H9 (cell line): ENCODE results near the gene MMP14. TPM values are rescaled to one million over a fixed set of nuclear protein-coding genes. Genes with fewer than 3 reads are reported as not detected.

Source experiments
- DNase-seq: peaks from one replicate; pipeline ENCODE4 v3.0.0-alpha.2; 2017
- H2AFZ ChIP-seq: one replicate; pipeline ENCODE4 v1.6.1; 2013; ENCODE audit warnings: mild to moderate bottlenecking, low read length, control low read depth, moderate library complexity
- H2AK5ac ChIP-seq: 2 replicates; pipeline ENCODE4 v1.6.1; 2013; ENCODE audit warnings: low read length, control low read depth, mixed read lengths; ENCODE audit not compliant: insufficient read length
- H2BK120ac ChIP-seq: one replicate; pipeline ENCODE4 v1.6.1; 2013; ENCODE audit warnings: low read depth, mild to moderate bottlenecking, low read length, control low read depth, inconsistent platforms; ENCODE audit not compliant: poor library complexity, severe bottlenecking
- H2BK12ac ChIP-seq: 2 replicates; pipeline ENCODE4 v1.6.1; 2013; ENCODE audit warnings: low read length, control low read depth, mixed read lengths, low read depth; ENCODE audit not compliant: insufficient read length
- H2BK15ac ChIP-seq: 2 replicates; pipeline ENCODE4 v1.6.1; 2013; ENCODE audit warnings: low read depth, low read length, control low read depth
- H2BK20ac ChIP-seq: one replicate; pipeline ENCODE4 v1.6.1; 2013; ENCODE audit warnings: low read depth, mild to moderate bottlenecking, low read length, control low read depth, inconsistent platforms; ENCODE audit not compliant: poor library complexity, severe bottlenecking
- H2BK5ac ChIP-seq: 2 replicates; pipeline ENCODE4 v1.6.1; 2013; ENCODE audit warnings: low read length, control low read depth, mixed read lengths; ENCODE audit not compliant: insufficient read length
- H3K14ac ChIP-seq: 2 replicates; pipeline ENCODE4 v1.6.1; 2013; ENCODE audit warnings: low read length, control low read depth; ENCODE audit not compliant: insufficient read depth
- H3K18ac ChIP-seq: 2 replicates; pipeline ENCODE4 v1.6.1; 2013; ENCODE audit warnings: low read depth, mild to moderate bottlenecking, mixed read lengths, low read length, control low read depth; ENCODE audit not compliant: insufficient read length
- H3K23ac ChIP-seq: 2 replicates; pipeline ENCODE4 v1.6.1; 2013; ENCODE audit warnings: low read length, control low read depth, mixed read lengths, low read depth; ENCODE audit not compliant: insufficient read length
- H3K23me2 ChIP-seq: 2 replicates; pipeline ENCODE4 v1.6.1; 2013; ENCODE audit warnings: low read depth, mild to moderate bottlenecking, mixed read lengths, low read length, control low read depth; ENCODE audit not compliant: insufficient read length, poor library complexity, severe bottlenecking
- H3K27ac ChIP-seq: 2 replicates; pipeline ENCODE4 v1.5.1; 2013; ENCODE audit warnings: low read length, control low read depth, mixed read lengths, low read depth; ENCODE audit not compliant: insufficient read length
- H3K27me3 ChIP-seq: 2 replicates; pipeline ENCODE4 v1.6.1; 2013; ENCODE audit warnings: low read length, control low read depth, inconsistent platforms; ENCODE audit not compliant: insufficient read depth
- H3K4ac ChIP-seq: 2 replicates; pipeline ENCODE4 v1.6.1; 2013; ENCODE audit warnings: low read depth, mild to moderate bottlenecking, control low read depth, inconsistent platforms, low read length, moderate library complexity
- H3K4me1 ChIP-seq: 2 replicates; pipeline ENCODE4 v1.6.1; 2013; ENCODE audit warnings: low read length, control low read depth, inconsistent platforms; ENCODE audit not compliant: insufficient read depth
- H3K4me2 ChIP-seq: 2 replicates; pipeline ENCODE4 v1.6.1; 2013; ENCODE audit warnings: low read length, control low read depth, mixed read lengths; ENCODE audit not compliant: insufficient read length, insufficient read depth
- H3K56ac ChIP-seq: 2 replicates; pipeline ENCODE4 v1.6.1; 2013; ENCODE audit warnings: low read depth, mild to moderate bottlenecking, mixed read lengths, low read length, control low read depth; ENCODE audit not compliant: insufficient read length
- H3K79me1 ChIP-seq: 2 replicates; pipeline ENCODE4 v1.6.1; 2013; ENCODE audit warnings: low read depth, mild to moderate bottlenecking, moderate library complexity, low read length, control low read depth, inconsistent platforms; ENCODE audit not compliant: insufficient read depth, poor library complexity, severe bottlenecking
- H3K79me2 ChIP-seq: 2 replicates; pipeline ENCODE4 v1.6.1; 2013; ENCODE audit warnings: low read length, control low read depth, inconsistent platforms; ENCODE audit not compliant: insufficient read depth
- H3K9ac ChIP-seq: 2 replicates; pipeline ENCODE4 v1.6.1; 2013; ENCODE audit warnings: low read length, control low read depth, mixed read lengths; ENCODE audit not compliant: insufficient read length; ENCODE audit errors: extremely low read depth
- H3K9me3 ChIP-seq: one replicate; pipeline ENCODE4 v1.6.1; 2013; ENCODE audit warnings: low read depth, low read length, inconsistent platforms; ENCODE audit not compliant: control insufficient read depth
- H3T11ph ChIP-seq: one replicate; pipeline ENCODE4 v1.6.1; 2013; ENCODE audit warnings: mild to moderate bottlenecking, low read length, control low read depth, inconsistent platforms
- H4K20me1 ChIP-seq: one replicate; pipeline ENCODE4 v1.6.1; 2013; ENCODE audit not compliant: control insufficient read depth, insufficient read length, insufficient read depth
- H4K5ac ChIP-seq: 2 replicates; pipeline ENCODE4 v1.6.1; 2013; ENCODE audit warnings: low read depth, mild to moderate bottlenecking, mixed read lengths, low read length, control low read depth; ENCODE audit not compliant: insufficient read length
- H4K8ac ChIP-seq: replicated peaks from 2 replicates; pipeline ENCODE4 v1.6.1; 2013; ENCODE audit warnings: low read length, control low read depth, mixed read lengths, low read depth; ENCODE audit not compliant: insufficient read length
- H4K91ac ChIP-seq: 2 replicates; pipeline ENCODE4 v1.6.1; 2013; ENCODE audit warnings: low read depth, mild to moderate bottlenecking, moderate library complexity, mixed read lengths, low read length, control low read depth; ENCODE audit not compliant: insufficient read length
- H3K27ac Mint-ChIP-seq, 3 experiments: 2 replicates in 2 of 3; 3 replicates in 1 of 3; pipeline ENCODE4 v1.8.0; 2020 to 2021; ENCODE audit warnings: mixed read lengths in 3 of 3, mild to moderate bottlenecking in 1 of 3, moderate library complexity in 1 of 3
- H3K27me3 Mint-ChIP-seq: 2 replicates; pipeline ENCODE4 v1.8.0; 2021; ENCODE audit warnings: low read depth, mild to moderate bottlenecking, moderate library complexity, mixed read lengths
- H3K36me3 Mint-ChIP-seq, 3 experiments: 2 replicates in 2 of 3; 3 replicates in 1 of 3; pipeline ENCODE4 v1.8.0; 2020 to 2021; ENCODE audit warnings: low read depth in 3 of 3, mixed read lengths in 3 of 3; ENCODE audit not compliant: insufficient read depth in 1 of 3
- H3K4me1 Mint-ChIP-seq, 2 experiments: 2 replicates each; pipeline ENCODE4 v1.8.0; 2020; ENCODE audit warnings: mixed read lengths in 2 of 2
- H3K4me3 Mint-ChIP-seq, 2 experiments: 2 replicates in 1 of 2; 3 replicates in 1 of 2; pipeline ENCODE4 v1.8.0; 2020 to 2021; ENCODE audit warnings: mild to moderate bottlenecking in 2 of 2, mixed read lengths in 2 of 2, moderate library complexity in 1 of 2
- H3K9me3 Mint-ChIP-seq, 2 experiments: 2 replicates in 1 of 2; 3 replicates in 1 of 2; pipeline ENCODE4 v1.8.0; 2020; ENCODE audit warnings: mild to moderate bottlenecking in 2 of 2, mixed read lengths in 2 of 2, moderate library complexity in 1 of 2
- WGBS: extraction: QIAGEN DNeasy Blood & Tissue Kit; methylation state at CpG from one replicate; pipeline ENCODE4 v1.1.7; 2013; ENCODE audit warnings: missing lambda C conversion rate, low lambda C conversion rate, mixed read lengths; ENCODE audit not compliant: insufficient read length; ENCODE audit errors: extremely low coverage; 5-methylcytosine and 5-hydroxymethylcytosine counted together
- total RNA-seq: library from RNA; stranded (reverse); gene quantifications from 2 replicates; pipeline ENCODE4 v1.2.1, GENCODE V29; 2021
- TF ChIP-seq, protein P1 (sequence below): fragments of 200-600 bp; sonication (generic); conservative IDR thresholded peaks from 3 replicates; pipeline ENCODE4 v1.8.0; 2021; ENCODE audit warnings: antibody characterized with exemption, mild to moderate bottlenecking

MMP14 gene
- total RNA-seq, 1 experiment from 2014 or later = 56.5 TPM

DNA sequence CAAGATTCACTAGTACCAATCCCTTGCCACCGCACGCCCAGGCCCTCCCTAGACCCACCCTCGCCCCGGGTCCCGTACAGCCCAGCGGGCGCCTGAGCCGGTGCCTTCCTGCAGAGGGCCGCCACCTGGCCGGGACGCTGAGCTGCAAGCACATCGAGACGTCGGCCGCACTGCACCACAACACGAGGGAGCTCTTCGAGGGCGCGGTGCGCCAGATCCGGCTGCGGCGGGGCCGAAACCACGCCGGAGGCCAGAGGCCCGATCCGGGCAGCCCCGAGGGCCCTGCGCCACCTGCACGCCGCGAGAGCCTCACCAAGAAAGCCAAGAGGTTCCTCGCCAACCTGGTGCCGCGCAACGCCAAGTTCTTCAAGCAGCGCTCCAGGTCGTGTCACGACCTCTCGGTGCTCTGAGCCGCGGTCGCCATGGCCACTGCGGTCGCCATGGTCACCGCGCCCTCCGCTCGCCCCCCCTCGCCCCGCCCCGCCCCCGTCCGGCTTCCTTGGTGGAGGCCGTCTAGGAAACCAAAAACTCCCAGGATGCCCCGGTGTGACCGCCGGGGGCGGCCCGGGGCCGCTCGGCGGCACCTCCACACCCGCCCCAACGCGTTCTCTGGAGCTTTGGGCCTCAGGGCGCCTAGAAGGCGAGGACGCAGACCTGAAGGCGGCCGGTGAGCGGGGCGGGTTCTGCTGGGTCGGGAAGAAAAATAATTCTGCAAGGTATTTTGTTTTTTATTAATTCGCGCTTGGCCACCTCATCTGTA lies 50.3 kb downstream of the MMP14 start:
- H2BK120ac ChIP-seq = no peak overlapping the region
- H4K20me1 ChIP-seq = no peaks in the 10 kb centered on the region
- H3K27me3 ChIP-seq = peaks cover 3% of the 10 kb centered on the region; the same call in 1 of the 2 replicates
- no peaks in the 10 kb centered on the region; the same call in 1 of the 2 replicates for H3K4me1 ChIP-seq
- no peaks in the 10 kb centered on the region for H3K9me3 ChIP-seq
- WGBS = no CpG with 5 or more reads among the region's 77 CpGs
- no peak overlapping the region for H2AK5ac ChIP-seq
- no peak overlapping the region for H4K5ac ChIP-seq
- TF ChIP-seq, protein P1, sequence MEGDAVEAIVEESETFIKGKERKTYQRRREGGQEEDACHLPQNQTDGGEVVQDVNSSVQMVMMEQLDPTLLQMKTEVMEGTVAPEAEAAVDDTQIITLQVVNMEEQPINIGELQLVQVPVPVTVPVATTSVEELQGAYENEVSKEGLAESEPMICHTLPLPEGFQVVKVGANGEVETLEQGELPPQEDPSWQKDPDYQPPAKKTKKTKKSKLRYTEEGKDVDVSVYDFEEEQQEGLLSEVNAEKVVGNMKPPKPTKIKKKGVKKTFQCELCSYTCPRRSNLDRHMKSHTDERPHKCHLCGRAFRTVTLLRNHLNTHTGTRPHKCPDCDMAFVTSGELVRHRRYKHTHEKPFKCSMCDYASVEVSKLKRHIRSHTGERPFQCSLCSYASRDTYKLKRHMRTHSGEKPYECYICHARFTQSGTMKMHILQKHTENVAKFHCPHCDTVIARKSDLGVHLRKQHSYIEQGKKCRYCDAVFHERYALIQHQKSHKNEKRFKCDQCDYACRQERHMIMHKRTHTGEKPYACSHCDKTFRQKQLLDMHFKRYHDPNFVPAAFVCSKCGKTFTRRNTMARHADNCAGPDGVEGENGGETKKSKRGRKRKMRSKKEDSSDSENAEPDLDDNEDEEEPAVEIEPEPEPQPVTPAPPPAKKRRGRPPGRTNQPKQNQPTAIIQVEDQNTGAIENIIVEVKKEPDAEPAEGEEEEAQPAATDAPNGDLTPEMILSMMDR = peak; percentile 40; the same call in 2 of the 3 replicates
- no peak overlapping the region for H2BK12ac ChIP-seq
- DNase-seq = peak; percentile 92
- no peaks in the 10 kb centered on the region; a peak in 1 of 5 replicates for H3K9me3 Mint-ChIP-seq
- peaks cover 13% of the 10 kb centered on the region for H3K23me2 ChIP-seq
- H3K4me1 Mint-ChIP-seq = peaks cover 35 to 39% of the 10 kb centered on the region in 2 experiments
- no peak overlapping the region for H2BK15ac ChIP-seq
- no peak overlapping the region for H4K8ac ChIP-seq
- H2BK20ac ChIP-seq = no peak overlapping the region
- no peaks in the 10 kb centered on the region for H3K79me2 ChIP-seq
- peak overlapping the region; percentile 52 for H3K18ac ChIP-seq
- peak overlapping the region; percentile 69 for H3K14ac ChIP-seq
- no peak overlapping the region for H2BK5ac ChIP-seq
- peak overlapping the region; percentile 73 for H3K4me2 ChIP-seq
- no peak overlapping the region for H4K91ac ChIP-seq
- H3K27ac ChIP-seq = no peak overlapping the region
- peak overlapping the region; percentile 45 for H3K9ac ChIP-seq
- no peaks in the 10 kb centered on the region for H3K79me1 ChIP-seq
- peaks cover 37% of the 10 kb centered on the region for H3K27me3 Mint-ChIP-seq
- H3K23ac ChIP-seq = no peak overlapping the region
- no peak overlapping the region for H3T11ph ChIP-seq
- no peak overlapping the region for H3K56ac ChIP-seq
- H3K4ac ChIP-seq = no peak overlapping the region; the same call in 1 of the 2 replicates
- H2AFZ ChIP-seq = no peak overlapping the region
- peaks cover 0 to 11% (median 6%) of the 10 kb centered on the region in 3 experiments; a peak in 3 of 7 replicates for H3K36me3 Mint-ChIP-seq
- peak overlapping the region; percentile 84 to 98 (median 97); a peak in 6 of 7 replicates for H3K27ac Mint-ChIP-seq
- peak overlapping the region; percentile 87 to 93 for H3K4me3 Mint-ChIP-seq
